Sigmoid colon (tissue), 7 donors: ENCODE data around the gene CLOCK. TPM values are rescaled to one million over a fixed set of nuclear protein-coding genes. Genes with fewer than 3 reads are reported as not detected.

ENCODE experiments used
- DNase-seq: peaks from one replicate; pipeline ENCODE4 v3.0.0-alpha.2; 2019
- H3K27ac ChIP-seq, 4 donors: fragments of 200-600 bp; sonication (generic); one replicate each; pipeline ENCODE4 v1.5.1; 2016 to 2019; ENCODE audit warnings: mild to moderate bottlenecking in 1 of 4
- H3K27me3 ChIP-seq, 3 donors: fragments of 200-600 bp; sonication (generic); one replicate each; pipeline ENCODE4 v1.5.1; 2019; ENCODE audit warnings: mild to moderate bottlenecking in 1 of 3
- H3K36me3 ChIP-seq, 4 donors: fragments of 200-600 bp; sonication (generic); one replicate each; pipeline ENCODE4 v1.5.1; 2016 to 2019
- H3K4me1 ChIP-seq, 4 donors: fragments of 200-600 bp; sonication (generic); one replicate each; pipeline ENCODE4 v1.5.1; 2017 to 2019
- H3K4me3 ChIP-seq, 4 donors: fragments of 200-600 bp; sonication (generic); one replicate each; pipeline ENCODE4 v1.5.1; 2017 to 2019; ENCODE audit warnings: mild to moderate bottlenecking in 2 of 4, moderate library complexity in 1 of 4
- H3K9me3 ChIP-seq, 4 donors: fragments of 200-600 bp in 3 of 4; sonication (generic) in 3 of 4; one replicate each; pipeline versions ENCODE4 v1.5.1 to v1.6.1; 2013 to 2019
- EP300 ChIP-seq, 4 donors: sonication (generic); formaldehyde crosslinking; IDR thresholded peaks; one replicate each; pipeline ENCODE4 v1.6.1; 2017; ENCODE audit warnings: antibody characterized with exemption in 4 of 4
- POLR2A ChIP-seq, 2 donors: fragments of 450-650 bp; IDR thresholded peaks; one replicate each; pipeline ENCODE4 v1.6.1; 2016; ENCODE audit warnings: antibody characterized with exemption in 2 of 2, mild to moderate bottlenecking in 2 of 2, moderate library complexity in 2 of 2
- POLR2AphosphoS5 ChIP-seq, 4 donors: sonication (generic); formaldehyde crosslinking; IDR thresholded peaks; one replicate each; pipeline ENCODE4 v1.6.1; 2017; ENCODE audit warnings: antibody characterized with exemption in 4 of 4
- WGBS, 2 donors: extraction: QIAGEN DNeasy Blood & Tissue Kit; methylation state at CpG; one replicate each; pipeline ENCODE4 v1.1.7; 2013; 5-methylcytosine and 5-hydroxymethylcytosine counted together
- intact Hi-C: fragments of 100-400 bp; cut with DNase I; formaldehyde crosslinking; loops from one replicate; pipeline ENCODE4 v1.15.1; 2023
- polyA plus RNA-seq, 3 donors: library from polyadenylated mRNA; stranded (reverse); fragments of 200-250 nt; gene quantifications; one replicate each; pipeline ENCODE4 v1.2.3, GENCODE V29; 2013
- total RNA-seq, 4 donors: library from RNA; depleted of rRNA; stranded (reverse); fragments of >200 nt; gene quantifications; one replicate each; pipeline ENCODE4 v1.1.0, GENCODE V29; 2016
- TF ChIP-seq, protein P1 (sequence below), 4 experiments: fragments of 450-650 bp in 3 of 4; fragments of 200-600 bp in 1 of 4; IDR thresholded peaks; one replicate each; pipeline ENCODE4 v1.5.1; 2016 to 2019; ENCODE audit warnings: antibody characterized with exemption in 4 of 4, mild to moderate bottlenecking in 3 of 4, moderate library complexity in 2 of 4
- donor health status: healthy with polysubstance abuse.
- donor health status: Bipolar disorder and iron deficiency.
- donor health status: healthy.

CLOCK gene
- total and polyA plus RNA-seq, 7 donors: 2.4 to 27.5 (median 22.5) TPM

DNA sequence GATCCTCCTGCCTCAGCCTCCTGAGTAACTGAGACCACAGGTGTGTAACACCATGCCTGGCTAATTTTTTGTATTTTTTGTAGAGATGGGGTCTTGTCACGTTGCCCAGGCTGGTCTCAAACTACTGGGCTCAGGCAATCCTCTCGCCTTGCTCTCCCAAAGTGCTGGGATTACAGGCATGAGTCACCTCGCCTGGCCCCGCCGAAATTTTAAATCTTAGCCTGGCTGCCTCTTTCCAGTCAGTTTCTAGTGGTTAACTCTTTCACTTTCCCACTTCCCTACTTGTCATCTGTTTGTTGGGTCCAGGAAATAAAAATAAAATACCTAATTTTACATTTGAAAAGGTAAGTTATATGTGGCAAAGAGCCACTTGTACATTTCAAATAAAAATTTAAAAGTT is 88.5 kb downstream of the CLOCK start:
- intact Hi-C loops: no loop called here
- WGBS, 2 donors: 81% methylated on average over 5 of the region's 5 CpGs
- DNase-seq: no peak
- no peak overlapping the region for H3K4me3 ChIP-seq
- no peaks in the 10 kb centered on the region for H3K9me3 ChIP-seq
- TF ChIP-seq, protein P1, sequence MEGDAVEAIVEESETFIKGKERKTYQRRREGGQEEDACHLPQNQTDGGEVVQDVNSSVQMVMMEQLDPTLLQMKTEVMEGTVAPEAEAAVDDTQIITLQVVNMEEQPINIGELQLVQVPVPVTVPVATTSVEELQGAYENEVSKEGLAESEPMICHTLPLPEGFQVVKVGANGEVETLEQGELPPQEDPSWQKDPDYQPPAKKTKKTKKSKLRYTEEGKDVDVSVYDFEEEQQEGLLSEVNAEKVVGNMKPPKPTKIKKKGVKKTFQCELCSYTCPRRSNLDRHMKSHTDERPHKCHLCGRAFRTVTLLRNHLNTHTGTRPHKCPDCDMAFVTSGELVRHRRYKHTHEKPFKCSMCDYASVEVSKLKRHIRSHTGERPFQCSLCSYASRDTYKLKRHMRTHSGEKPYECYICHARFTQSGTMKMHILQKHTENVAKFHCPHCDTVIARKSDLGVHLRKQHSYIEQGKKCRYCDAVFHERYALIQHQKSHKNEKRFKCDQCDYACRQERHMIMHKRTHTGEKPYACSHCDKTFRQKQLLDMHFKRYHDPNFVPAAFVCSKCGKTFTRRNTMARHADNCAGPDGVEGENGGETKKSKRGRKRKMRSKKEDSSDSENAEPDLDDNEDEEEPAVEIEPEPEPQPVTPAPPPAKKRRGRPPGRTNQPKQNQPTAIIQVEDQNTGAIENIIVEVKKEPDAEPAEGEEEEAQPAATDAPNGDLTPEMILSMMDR (IDR thresholded peaks at IDR 0.05): no peak
- TF ChIP-seq EP300 (IDR thresholded peaks at IDR 0.05): no peak
- H3K27me3 ChIP-seq: no peaks in the 10 kb centered on the region
- no peaks in the 10 kb centered on the region for H3K4me1 ChIP-seq
- no peak overlapping the region for H3K27ac ChIP-seq
- peaks cover 0 to 38% (median 1%) of the 10 kb centered on the region in 4 donors for H3K36me3 ChIP-seq

DNA sequence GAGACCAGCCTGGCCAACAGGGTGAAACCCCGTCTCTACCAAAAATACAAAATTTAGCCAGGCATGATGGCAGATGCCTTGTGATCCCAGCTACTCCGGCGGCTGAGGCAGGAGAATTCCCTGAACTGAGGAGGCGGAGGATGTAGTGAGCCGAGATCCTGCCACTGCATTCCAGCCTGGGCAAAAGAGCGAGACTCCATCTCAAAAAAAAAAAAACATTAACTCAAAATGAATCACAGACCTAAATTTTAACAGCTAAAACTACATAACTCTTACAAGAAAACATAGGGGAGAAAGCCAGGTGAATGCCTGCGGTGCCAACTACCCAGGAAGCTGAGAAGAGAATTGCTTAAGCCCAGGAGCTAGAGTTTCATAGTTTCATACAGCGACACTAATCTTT is 96.1 kb downstream of the CLOCK start:
- TF ChIP-seq EP300 (IDR thresholded peaks at IDR 0.05) (no peak), POLR2AphosphoS5 (IDR thresholded peaks at IDR 0.05) (no peak), POLR2A (IDR thresholded peaks at IDR 0.05) (no peak)
- TF ChIP-seq, protein P1 (IDR thresholded peaks at IDR 0.05): no peak
- intact Hi-C loops: no loop called here
- no peak for DNase-seq
- Histone ChIP-seq H3K27ac (no peak overlapping the region), H3K9me3 (no peaks in the 10 kb centered on the region), H3K27me3 (no peaks in the 10 kb centered on the region), H3K4me3 (no peak overlapping the region), H3K36me3 (peaks cover 0 to 69% (median 16%) of the 10 kb centered on the region in 4 donors), H3K4me1 (peaks cover 0 to 5% (median 0%) of the 10 kb centered on the region in 4 donors)
- WGBS, 2 donors: 88 to 91% methylated on average over 8 of the region's 8 CpGs

DNA sequence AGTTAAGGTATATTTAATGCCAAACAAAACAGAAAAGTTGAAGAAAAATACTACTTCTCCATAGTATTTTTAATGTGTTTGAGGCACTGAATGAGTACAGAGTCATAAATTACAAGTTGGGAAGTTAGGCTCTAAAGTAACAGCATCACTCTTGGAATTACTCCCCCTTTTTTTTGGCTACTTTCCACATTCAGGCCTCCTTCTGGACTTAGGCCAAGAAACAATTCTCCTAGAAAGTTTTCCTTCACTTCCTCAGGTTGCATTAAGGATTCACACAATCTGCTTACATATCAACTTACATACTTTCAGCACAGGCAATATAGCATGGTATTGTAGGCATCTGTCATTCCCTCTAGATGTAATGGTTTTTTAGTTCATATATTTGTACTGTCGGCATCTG is 98.9 kb downstream of the CLOCK start:
- no peaks in the 10 kb centered on the region for H3K27me3 ChIP-seq
- intact Hi-C loops: loop anchor here (10.0 kb wide), 1 partner anchor 107 kb away; no protein-coding TSS in a partner anchor
- peaks cover 0 to 5% (median 2%) of the 10 kb centered on the region in 4 donors for H3K4me1 ChIP-seq
- H3K36me3 ChIP-seq: peaks cover 0 to 75% (median 15%) of the 10 kb centered on the region in 4 donors
- TF ChIP-seq POLR2A (IDR thresholded peaks at IDR 0.05) (no peak), EP300 (IDR thresholded peaks at IDR 0.05) (no peak), POLR2AphosphoS5 (IDR thresholded peaks at IDR 0.05) (no peak)
- TF ChIP-seq, protein P1 (IDR thresholded peaks at IDR 0.05): no peak
- no peaks in the 10 kb centered on the region for H3K9me3 ChIP-seq
- no peak overlapping the region for H3K4me3 ChIP-seq
- DNase-seq: no peak
- H3K27ac ChIP-seq: no peak overlapping the region
- WGBS, 2 donors: 82 to 91% methylated on average over 1 of the region's 1 CpG

DNA sequence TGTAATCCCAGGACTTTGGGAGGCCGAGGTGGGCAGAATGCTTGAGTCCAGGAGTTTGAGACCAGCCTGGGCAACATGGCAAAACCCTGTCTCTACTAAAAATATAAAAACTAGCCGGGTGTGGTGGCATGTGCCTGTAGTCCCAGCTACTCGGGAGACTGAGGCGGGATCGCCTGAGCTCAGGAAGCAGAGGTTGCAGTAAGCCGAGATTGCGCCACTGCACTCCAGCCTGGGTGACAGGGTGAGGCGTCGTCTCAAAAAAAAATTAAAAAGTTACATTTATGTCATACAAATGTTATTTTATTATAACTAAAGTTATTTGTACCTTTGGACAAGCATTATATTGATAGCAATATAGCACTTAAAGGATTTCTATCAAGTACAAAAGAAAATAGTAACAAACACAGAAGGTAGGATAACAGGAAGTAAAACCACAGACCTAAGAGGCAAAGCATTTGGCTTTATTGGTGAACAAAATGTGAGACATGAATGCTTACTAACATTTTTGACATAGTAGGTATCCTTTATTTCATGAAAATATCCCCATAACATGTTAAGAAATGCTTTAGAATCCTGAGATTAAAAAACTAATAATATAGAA is 99.5 kb downstream of the CLOCK start:
- H3K4me1 ChIP-seq: peaks cover 0 to 5% (median 2%) of the 10 kb centered on the region in 4 donors
- intact Hi-C loops: loop anchor here (10.0 kb wide), 1 partner anchor 108 kb away; no protein-coding TSS in a partner anchor
- DNase-seq: no peak
- WGBS, 2 donors: 91 to 95% methylated on average over 9 of the region's 9 CpGs
- peaks cover 0 to 75% (median 15%) of the 10 kb centered on the region in 4 donors for H3K36me3 ChIP-seq
- no peak overlapping the region for H3K4me3 ChIP-seq
- H3K9me3 ChIP-seq: no peaks in the 10 kb centered on the region
- no peak for TF ChIP-seq POLR2AphosphoS5 (IDR thresholded peaks at IDR 0.05)
- no peak for TF ChIP-seq POLR2A (IDR thresholded peaks at IDR 0.05)
- TF ChIP-seq, protein P1 (IDR thresholded peaks at IDR 0.05): no peak
- no peak for TF ChIP-seq EP300 (IDR thresholded peaks at IDR 0.05)
- H3K27me3 ChIP-seq: no peaks in the 10 kb centered on the region
- no peak overlapping the region for H3K27ac ChIP-seq

DNA sequence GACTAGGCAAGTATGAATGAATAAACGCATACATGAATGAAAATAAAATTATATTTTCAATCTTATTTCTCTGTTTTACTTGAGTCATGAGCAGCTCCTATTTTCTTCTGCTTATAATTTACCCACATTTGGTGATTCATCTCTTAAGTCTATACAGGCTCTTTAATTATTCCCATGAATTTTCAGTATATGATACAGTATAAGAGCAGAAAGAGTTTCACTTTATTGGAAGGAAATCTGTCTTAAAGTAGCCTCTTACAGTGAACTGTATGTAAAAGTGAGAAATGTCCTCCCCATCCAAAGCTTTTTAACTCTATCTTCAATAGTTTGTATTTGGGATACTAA is 100.2 kb downstream of the CLOCK start:
- no peak overlapping the region for H3K4me3 ChIP-seq
- no peak for DNase-seq
- H3K27me3 ChIP-seq: no peaks in the 10 kb centered on the region
- intact Hi-C loops: loop anchor here (10.0 kb wide), 1 partner anchor 108 kb away; no protein-coding TSS in a partner anchor
- TF ChIP-seq, protein P1 (IDR thresholded peaks at IDR 0.05): no peak
- 96 to 98% methylated on average over 1 of the region's 1 CpG for WGBS, 2 donors
- peaks cover 0 to 75% (median 15%) of the 10 kb centered on the region in 4 donors for H3K36me3 ChIP-seq
- peaks cover 0 to 5% (median 2%) of the 10 kb centered on the region in 4 donors for H3K4me1 ChIP-seq
- no peaks in the 10 kb centered on the region for H3K9me3 ChIP-seq
- no peak overlapping the region for H3K27ac ChIP-seq
